Epithelial cell of esophagus (primary cell): ENCODE data around the gene RBFOX1.

Source experiments
- DNase-seq: peaks from one replicate; pipeline ENCODE4 v3.0.0; 2010; ENCODE audit warnings: low read depth
- H3K4me3 ChIP-seq: 2 replicates; pipeline ENCODE4 v1.5.1; 2011; ENCODE audit warnings: mild to moderate bottlenecking, low read length, control low read depth
- CTCF ChIP-seq: IDR thresholded peaks from 2 replicates; pipeline ENCODE4 v1.5.1; 2011; ENCODE audit warnings: low read depth, mild to moderate bottlenecking, low read length, control low read depth, inconsistent platforms; ENCODE audit not compliant: insufficient read depth; ENCODE audit errors: missing control alignments

RBFOX1 gene

GRCh38 chr16:7458144-7458543, 125.5 kb downstream of the RBFOX1 start:
- no peak for DNase-seq
- H3K4me3 ChIP-seq = no peak overlapping the region
- no peak for TF ChIP-seq CTCF

- no peak for TF ChIP-seq CTCF
- no peak overlapping the region for H3K4me3 ChIP-seq
- DNase-seq = no peak
These were observed 137.7 kb downstream of the RBFOX1 start for GRCh38 chr16:7470344-7470743.

- no peak for TF ChIP-seq CTCF
- DNase-seq = no peak
- H3K4me3 ChIP-seq = no peak overlapping the region
These were observed 138.6 kb downstream of the RBFOX1 start for GRCh38 chr16:7471268-7471667.

GRCh38 chr16:7482032-7482431, 149.4 kb downstream of the RBFOX1 start:
- no peak for DNase-seq
- TF ChIP-seq CTCF = no peak
- no peak overlapping the region for H3K4me3 ChIP-seq

- TF ChIP-seq CTCF = no peak
- DNase-seq = no peak
- no peak overlapping the region for H3K4me3 ChIP-seq
These were observed 150.1 kb downstream of the RBFOX1 start for GRCh38 chr16:7482596-7483290.

GRCh38 chr16:7487574-7488323, 155.1 kb downstream of the RBFOX1 start:
- no peak for DNase-seq
- no peak overlapping the region for H3K4me3 ChIP-seq
- TF ChIP-seq CTCF = no peak
